NCI-H460 (cell line): ENCODE data around the gene MS4A10. TPM values are rescaled to one million over a fixed set of nuclear protein-coding genes. Genes with fewer than 3 reads are reported as not detected.

Experiments used
- DNase-seq: peaks from one replicate; pipeline ENCODE4 v3.0.0-alpha.2; 2016; ENCODE audit warnings: low read depth; ENCODE audit errors: extremely low read depth
- total RNA-seq: library from RNA; depleted of rRNA; stranded (reverse); fragments of >200 nt; shearing (Covaris generic); gene quantifications from 2 replicates; pipeline ENCODE4 v1.2.3, GENCODE V29; 2014

Gene MS4A10
- total RNA-seq, 1 experiment from 2014 or later = not detected

DNA sequence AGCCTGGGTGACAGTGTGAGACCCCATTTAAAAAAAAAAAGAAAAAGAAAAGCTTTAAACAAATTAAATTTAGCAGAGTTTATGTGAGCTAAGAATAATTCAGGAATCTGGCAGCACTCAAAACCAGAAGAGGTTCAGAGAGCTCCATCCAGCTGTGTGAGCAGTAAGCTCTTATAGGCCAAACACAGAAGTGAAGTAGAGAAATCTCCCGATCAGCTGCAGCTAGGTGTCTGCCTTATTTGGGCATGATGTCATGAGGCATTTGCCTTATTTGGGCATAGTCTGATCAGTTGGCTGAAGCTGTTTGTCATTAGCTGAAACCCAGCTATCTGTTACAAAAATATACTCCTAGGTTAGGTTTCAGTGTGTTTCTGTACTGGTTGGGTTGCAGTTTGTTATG lies 20.3 kb upstream of the MS4A10 start:
- DNase-seq = no peak

DNA sequence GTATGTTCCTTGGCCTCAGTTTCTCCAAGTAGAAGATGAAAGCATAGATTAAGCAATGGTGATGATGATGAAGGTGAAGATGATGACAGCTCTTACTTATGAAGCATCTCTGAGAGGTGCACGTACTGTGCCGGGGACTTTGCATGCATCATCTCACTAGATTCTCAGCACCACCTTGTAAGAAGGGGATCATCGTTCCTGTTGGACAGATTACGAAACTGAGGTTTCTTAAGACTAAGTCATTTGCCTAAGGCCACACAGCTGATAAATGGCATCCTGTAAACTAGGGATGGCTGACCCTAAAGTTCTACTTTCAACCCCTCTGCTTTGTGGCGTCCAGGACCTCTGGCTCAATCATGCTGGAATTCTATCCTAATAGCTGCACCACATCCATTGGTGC lies 19.8 kb upstream of the MS4A10 start:
- no peak for DNase-seq

DNA sequence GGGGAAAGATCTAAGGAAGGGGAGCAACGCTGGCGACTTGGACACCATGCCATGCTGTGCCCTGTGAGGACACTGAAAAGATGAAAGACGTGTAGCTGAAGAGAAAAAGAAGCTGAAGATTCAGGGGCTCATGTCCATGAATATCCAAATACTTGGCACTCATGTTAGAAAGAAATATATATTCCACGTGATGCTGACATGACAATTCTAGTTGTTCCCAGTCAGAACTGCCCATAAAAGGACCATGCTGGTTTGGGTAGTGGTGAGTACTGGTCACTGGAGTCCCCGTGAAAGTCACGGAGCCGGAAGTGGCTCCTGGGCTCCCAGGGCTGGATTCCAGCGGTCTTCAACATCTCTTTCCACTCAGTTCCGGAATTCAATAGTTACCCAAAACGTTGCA lies 18.6 kb upstream of the MS4A10 start:
- DNase-seq = no peak

DNA sequence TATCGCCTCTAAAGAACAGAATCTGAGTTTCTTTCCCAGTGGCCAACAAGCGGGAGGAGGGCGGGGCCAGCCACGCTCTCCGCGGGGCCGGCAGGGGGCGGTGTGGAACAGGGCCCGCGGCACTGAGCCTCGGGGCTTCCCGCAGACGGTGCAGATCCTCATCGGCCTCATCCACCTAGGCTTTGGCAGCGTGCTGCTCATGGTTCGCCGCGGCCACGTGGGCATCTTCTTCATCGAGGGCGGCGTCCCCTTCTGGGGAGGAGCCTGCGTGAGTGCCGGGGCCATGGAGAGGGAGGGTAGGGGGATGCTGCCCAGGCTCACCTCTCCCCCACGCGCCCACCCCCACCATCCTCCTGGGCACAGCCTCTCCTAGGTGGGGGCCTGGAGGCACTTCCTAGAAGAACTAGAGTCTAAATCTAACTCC lies 17.7 kb upstream of the MS4A10 start:
- no peak for DNase-seq

DNA sequence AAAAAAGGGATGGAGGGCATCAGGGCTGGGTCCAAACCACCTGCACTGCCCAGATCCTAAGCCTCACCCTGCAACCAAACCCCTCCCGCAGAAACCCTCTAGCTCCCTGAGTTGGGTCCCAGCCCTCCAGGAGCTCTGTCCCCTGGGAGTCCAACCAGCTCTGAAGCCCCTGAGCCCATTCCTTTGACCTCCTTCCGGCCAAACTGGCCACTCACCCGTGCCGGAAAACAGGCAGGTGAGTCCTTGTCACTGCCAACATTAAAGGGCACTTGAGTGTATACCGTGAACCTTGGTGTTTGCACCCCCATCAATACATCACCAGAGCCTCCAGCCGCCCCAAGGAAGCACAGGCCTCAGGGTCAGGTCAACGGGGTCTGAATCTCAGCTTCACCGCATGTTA lies 16.9 kb upstream of the MS4A10 start:
- DNase-seq = no peak

DNA sequence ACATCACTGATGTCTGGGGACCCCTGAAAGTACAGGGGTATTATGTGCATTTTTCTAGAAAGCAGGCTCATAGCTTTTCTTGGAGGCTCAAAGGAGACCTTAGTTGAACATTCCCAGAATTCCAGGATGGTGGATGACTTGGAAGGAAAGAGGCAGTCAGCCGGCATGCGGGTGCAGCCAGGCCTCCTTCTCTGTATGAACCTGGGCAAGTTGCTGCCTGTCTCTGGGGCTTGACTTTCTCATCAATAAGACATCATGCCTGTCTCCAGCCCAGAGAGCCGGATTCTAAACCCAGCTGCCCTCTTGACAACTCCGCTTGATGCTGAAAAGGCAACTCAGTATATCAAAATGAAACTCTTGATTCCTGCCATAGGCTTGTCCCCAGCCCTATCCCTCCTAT lies 15.9 kb upstream of the MS4A10 start:
- no peak for DNase-seq

DNA sequence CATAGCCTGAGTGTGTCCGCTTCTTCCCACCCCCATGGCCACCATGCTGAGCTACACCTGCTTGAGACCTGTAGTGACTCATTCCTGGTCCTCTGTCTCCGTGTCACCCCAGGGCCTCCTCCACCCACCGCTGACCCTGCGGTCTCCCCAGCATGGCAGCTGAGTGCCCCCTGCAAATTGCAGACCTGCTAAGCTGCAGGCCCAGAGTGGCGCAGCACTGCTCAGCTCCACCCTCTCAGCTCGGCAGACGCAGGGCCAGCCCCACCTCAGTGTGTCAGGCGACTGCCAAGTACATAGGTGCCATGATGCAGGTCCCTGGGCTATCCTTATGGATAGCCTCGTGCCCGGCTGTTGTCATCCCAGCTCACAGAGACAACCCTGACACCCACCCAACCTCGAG lies 15.3 kb upstream of the MS4A10 start:
- no peak for DNase-seq

DNA sequence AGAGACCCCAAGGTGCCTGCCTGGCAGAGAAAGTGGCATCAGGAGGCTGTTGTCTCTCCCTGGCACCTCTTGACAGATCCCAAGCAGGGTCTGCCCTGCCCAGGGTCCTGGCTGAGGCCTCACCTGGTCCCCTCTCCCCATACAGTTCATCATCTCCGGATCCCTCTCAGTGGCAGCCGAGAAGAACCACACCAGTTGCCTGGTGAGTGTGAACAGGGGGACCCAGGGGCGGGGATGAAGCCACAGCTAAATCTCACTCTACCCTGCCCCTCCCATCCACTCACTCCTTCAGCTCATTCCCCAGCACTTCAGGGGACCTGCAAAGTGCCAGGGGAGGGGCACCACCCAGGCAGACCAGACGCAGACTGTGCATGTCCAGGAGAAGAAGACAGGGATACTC lies 14.0 kb upstream of the MS4A10 start:
- no peak for DNase-seq

DNA sequence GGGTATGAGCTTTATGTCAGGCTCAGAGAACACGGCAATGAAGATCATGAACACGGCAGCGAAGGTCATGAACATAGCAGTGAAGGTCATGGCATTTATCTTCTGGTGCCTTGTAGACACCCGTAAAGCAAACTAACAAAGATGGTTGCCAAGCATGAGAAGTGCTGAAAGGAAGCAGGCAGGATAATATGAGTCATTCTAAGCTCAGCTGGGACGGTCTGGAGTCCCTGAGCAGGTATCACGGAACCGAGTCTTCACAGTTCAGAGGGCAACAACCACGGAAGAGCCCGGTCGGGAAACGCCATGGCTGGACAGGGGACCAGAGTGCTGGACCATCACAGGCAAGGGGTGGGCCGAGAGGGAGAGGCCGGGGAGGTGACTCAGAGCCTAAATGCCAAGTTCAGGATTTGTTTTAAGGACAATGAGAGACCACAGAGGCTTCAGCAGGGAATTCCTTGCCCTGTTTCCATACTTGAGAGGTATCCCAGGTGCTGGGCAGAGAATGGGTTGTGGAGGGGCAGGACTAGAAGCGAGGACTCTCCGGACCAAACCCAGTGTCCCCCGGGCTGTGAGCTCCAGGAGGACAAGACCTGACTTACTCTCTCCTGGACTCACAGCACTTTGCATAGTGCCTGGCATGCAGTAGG lies 13.1 kb upstream of the MS4A10 start:
- DNase-seq = no peak

DNA sequence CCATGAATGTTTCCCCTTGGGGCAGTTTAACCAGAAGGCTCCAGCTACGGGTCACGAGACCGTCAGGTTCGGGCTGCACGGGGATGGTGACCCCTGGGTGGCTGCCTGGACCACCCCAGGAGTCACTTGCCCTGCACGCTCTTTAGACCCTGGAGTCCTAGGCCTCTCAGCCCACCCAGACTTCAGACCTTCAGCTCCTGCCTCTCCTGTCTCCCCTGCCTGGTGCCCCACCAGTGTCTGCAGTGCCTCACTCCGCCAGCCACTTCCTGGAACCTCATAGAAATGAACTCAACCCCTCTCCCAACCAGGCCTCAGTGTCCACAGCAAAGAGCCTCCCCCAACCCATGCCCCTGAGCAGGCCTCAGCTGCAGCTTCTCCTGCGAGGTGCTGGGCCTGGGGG lies 12.5 kb upstream of the MS4A10 start:
- DNase-seq = no peak

DNA sequence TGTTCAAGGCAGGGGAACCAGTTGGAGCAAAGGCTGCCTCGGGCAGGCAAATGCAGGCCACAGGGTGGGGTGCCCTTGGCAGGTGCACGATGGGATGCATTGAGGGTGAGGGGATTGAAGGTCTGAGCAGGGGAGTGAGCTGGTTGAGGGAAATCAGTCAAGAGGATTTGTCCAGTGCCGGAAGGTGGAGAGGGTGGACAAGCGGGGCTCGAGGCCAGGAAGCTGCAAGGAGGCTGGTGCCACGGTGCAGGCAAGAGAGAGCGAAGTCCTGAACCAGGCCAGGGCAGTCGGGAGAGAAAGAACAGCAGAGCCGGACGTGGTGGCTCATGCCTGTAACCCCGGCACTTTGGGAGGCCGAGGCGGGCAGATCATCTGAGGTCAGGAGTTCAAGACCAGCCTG lies 10.4 kb upstream of the MS4A10 start:
- no peak for DNase-seq

DNA sequence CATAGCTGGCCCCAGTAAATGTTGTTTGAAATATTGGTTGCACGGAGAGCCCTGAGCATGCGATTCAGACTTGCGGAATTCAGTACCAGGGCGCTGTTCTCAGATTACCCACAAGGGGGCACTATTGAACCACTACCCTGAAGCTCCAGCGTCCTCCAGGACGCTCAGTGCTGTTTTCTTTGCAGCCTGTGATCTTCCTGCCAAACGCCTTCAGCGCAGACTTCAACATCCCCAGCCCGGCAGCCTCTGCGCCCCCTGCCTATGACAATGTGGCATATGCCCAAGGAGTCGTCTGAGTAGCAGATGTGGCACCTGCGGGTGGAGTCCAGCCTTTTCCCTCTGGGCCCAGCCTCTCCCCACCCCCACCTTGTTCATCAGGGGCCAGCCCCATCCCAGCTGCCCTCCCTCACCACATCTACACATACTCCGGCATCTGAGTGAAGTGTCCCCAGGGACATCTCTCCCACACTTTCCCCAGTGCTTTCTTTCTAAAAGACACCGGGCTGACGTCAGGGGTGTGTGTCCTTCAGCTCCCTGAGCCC lies 9.6 kb upstream of the MS4A10 start:
- peak; percentile 66 for DNase-seq

DNA sequence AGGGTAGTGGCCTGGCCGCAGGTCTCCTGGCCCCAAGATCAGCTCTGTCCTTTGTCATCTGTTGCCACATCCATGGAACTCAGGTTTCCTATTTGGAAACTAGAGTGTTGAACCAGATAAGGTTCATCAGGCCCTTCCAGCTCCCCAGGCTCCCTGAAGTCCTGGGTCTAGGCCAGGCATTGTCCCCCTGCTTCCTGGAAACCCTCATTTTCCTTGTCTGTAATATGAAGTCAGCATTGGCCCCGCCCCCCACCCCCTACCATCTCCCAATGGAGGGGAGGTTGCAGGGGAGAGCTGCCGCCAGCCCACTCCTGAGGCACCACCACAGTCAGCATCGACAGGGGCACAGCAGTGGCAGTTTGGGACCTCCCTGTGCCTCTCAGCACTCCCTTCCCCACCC lies 9.0 kb upstream of the MS4A10 start:
- DNase-seq = no peak

DNA sequence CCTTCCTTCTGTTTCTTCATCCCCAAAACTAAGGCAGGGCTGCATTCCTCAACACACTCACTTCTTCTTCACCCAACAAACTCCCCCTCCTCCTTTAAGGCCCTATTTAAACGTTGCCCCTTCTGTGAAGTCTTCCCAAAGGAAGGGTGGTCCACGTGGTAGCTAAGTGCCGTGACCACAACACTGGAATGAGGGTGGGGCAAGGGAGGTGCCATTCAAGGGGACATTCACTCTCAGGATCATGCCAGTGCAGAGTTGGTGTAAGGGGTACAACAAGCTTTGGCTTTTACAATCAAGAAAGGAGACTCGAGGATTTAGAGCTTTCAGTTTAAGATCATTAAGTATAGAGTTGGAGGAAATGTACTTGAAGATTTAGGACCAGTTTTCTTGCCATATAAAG lies 8.0 kb upstream of the MS4A10 start:
- DNase-seq = no peak

DNA sequence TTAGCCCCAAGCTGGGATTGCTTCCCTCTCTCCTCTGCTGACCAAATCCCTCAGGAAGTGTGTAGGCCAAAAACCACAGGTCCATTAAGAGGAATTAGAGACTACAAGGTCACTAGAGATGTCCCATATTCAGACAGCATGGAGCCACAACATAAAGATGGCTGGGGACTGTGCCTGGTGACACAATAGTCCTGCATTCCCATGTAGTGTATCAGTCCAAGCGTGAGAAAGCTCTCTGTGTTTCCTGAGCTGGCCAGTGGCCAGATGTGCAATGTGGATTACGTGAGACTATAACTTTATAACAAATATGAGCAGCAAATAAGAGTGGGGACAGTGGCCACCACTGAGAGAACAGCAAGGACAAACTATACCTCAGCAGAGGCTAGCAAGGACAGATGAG lies 7.6 kb upstream of the MS4A10 start:
- DNase-seq = no peak

DNA sequence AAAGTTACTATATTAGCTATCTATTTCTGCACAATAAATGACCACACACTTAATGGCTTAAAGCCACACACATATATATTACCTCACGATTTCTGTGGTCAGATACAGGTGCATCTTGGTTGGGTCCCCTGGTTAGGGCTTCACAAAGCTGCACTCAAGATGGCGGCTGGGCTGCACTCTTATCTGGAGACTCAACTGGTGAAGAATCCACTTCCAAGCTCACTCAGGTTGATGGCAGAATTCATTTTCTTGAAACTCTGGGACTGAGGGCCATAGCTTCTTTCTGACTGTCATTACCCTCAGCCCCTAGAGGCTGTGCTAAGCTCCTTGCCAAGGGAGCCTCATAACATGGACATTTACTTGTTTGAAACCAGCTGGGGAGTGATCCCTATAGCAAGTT lies 5.1 kb upstream of the MS4A10 start:
- DNase-seq = no peak

DNA sequence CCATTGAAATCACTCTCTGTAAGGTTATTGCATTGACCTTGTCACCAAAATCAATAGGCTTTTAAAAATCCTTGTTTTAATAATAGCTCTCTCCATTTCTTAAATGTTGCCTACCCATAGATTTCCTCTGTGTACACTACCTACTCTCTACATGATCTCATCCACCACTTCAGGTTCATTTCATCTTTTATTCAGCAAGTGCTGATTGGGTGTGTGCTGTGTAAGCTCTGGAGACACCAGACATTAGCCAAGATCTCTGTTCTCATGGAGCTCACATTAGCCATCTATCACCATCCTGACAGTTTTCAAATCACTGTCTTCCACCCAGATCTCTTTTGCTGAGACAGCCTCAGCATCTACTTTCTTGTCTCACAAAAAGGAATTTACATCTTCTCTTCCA lies 4.4 kb upstream of the MS4A10 start:
- DNase-seq = no peak

DNA sequence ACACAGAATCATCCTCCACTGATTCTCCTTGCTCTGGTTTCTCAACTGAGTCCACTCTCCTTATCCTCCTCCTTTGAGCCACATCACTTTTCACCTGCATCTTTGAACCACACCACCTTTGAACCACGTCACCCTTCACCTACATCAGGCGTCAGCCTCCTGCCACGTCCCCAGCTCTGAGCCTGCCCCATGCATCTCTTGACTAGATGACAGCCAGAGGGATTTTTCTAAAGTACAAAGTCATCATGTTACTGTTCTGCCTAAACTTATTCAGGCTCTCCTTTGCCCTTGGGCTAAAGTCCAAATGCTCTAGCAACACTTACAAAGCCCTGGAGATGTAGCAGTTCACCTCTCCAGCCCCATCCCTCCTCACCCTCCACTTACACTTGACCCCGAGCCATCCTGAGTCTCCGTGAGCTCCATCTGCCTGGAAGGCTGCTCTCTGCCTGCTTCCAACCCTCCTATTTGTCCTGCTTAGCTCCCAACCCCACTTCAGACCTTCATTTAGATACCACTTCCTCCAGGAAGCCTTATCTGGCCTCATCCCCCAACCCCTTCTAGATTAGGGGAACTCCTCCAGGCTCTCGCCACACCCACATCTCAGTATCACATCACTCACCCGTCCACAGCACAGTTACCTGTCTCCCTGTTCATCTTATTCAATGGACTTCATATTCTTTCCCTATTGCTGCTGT lies 3.7 kb upstream of the MS4A10 start:
- no peak for DNase-seq

DNA sequence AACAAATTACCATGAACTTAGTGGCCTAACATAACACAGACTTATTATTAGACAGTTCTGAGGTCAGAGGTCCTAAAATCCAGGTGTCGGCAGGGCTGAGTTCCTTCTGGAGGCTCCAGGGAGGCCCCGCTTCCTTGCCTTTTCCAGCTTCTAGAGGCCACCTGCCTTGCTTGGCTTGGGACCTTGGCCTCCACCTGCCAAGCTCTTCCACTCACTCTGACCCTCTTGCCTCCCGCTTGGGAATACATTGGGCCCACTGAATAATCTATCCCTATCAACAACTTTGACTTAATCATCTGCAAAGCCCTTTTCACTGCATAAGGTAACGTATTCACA lies 3.2 kb upstream of the MS4A10 start:
- no peak for DNase-seq

DNA sequence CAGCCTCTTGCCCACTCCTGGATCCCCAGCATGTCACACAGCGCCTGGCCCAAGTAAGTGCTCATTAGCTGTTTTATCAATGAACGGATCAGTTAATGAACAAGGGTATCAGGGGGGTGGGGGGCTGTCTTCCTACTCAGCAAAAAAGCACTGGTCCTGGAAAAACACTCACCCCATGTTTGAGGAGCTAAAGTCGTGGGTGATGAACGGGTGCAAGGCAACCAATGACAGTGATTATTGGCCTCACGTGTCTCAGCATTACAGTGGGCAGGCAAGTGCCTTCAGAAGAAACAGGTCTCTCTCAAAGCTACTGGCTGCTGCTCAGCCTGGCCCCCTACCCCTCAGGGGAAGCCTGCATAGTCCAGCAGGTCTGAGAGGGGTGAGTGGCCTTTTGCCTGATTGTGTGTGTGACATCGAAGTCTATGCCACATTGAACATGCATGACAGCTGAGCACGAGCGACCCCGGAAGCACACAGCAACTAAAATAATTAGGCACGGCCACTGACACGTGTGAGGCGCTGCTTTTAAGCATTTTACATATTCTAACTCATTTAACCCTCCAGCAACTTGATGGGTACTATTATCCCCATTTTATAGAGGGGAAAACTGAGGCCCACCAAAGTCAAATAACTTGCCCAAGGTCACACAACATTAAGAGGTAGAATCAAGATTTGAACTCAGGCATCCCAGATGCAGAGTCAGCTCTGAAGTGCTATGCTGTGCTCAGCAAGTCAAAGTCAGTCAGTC lies 2.6 kb upstream of the MS4A10 start:
- no peak for DNase-seq

DNA sequence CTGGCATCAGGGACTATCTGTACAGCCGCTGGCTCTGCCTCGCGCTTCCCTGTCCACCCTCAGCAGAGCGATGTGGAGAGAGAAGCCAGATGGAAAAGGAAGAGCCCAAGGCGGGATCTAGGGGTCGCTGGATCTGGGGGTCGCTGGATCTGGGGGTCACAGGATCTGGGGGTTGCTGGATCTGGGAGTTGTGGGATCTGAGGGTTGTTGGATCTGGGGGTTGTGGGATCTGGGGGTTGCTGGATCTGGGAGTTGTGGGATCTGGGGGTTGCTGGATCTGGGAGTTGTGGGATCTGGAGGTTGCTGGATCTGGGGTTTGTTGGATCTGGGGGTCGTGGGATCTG lies 2.0 kb upstream of the MS4A10 start:
- DNase-seq = no peak

DNA sequence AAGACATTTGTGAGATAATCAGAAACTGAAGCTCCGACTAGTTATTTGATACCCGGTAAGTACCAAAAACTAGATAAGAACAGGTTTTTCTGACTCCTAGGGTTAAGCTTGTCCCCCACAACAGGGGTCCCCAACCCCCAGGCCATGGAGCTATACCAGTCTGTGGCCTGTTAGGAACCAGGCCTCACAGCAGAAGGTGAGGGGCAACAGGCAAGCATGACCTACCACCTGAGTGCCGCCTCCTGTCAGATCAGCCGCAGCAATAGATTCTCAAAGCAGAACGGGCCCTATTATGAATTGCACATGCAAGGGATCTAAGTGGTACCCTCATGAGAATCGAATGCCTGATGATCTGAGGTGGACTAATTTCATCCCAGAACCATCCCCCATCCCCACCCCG lies 1.2 kb upstream of the MS4A10 start:
- DNase-seq = no peak
